ENCODE data around the gene SPIN1. TPM values are rescaled to one million over a fixed set of nuclear protein-coding genes. Genes with fewer than 3 reads are reported as not detected.

SPIN1 gene
- total and polyA plus RNA-seq, 2 of the 8 experiments (the other 6 are each of a cell fraction or from before 2014, with no cell fraction given): 69.9 to 139 TPM

GRCh38 chr9:88358723-88359122 lies 29.5 kb upstream of the SPIN1 start:
- no peak overlapping the region for H3K4me2 ChIP-seq (ENCODE audit: insufficient read depth in 1 of 2, low read depth in 2 of 2, low read length in 2 of 2)
- no peak overlapping the region for H2BK120ac ChIP-seq (replicated peaks; ENCODE audit: low read depth, low read length)
- H2AFZ ChIP-seq (ENCODE audit: low read length): no peak overlapping the region
- no peak overlapping the region for H3K56ac ChIP-seq (replicated peaks; ENCODE audit: insufficient read length, low read depth, low read length)
- no peak overlapping the region for H3K14ac ChIP-seq (ENCODE audit: insufficient read length)
- no peak overlapping the region for H3K4ac ChIP-seq (replicated peaks; ENCODE audit: insufficient read length, low read depth, low read length)
- H2BK20ac ChIP-seq (ENCODE audit: low read length): no peak overlapping the region
- no peak overlapping the region for H2BK15ac ChIP-seq (ENCODE audit: low read length)
- no peaks in the 10 kb centered on the region for H3K36me3 ChIP-seq (ENCODE audit: control insufficient read depth in 2 of 4, insufficient read depth in 4 of 4, low read length in 3 of 4)
- H4K8ac ChIP-seq (ENCODE audit: extremely low read depth, insufficient read depth, low read length): no peak overlapping the region
- no peaks in the 10 kb centered on the region for H3K79me2 ChIP-seq (ENCODE audit: control insufficient read depth in 1 of 2, insufficient read depth in 2 of 2, low read length in 2 of 2)
- H3K23me2 ChIP-seq (ENCODE audit: low read depth, low read length): no peaks in the 10 kb centered on the region
- H4K91ac ChIP-seq (replicated peaks; ENCODE audit: insufficient read length, low read length): no peak overlapping the region
- 97% methylated on average over 4 of the region's 4 CpGs; no CpG with 5 or more reads in 1 of the 2 experiments for WGBS, 2 experiments (ENCODE audit: extremely low coverage in 1 of 2, insufficient coverage in 1 of 2, insufficient read length in 1 of 2, insufficient replicate concordance in 2 of 2, low coverage in 1 of 2, low lambda C conversion rate in 2 of 2, missing lambda C conversion rate in 1 of 2)
- FAIRE-seq (no peak), DNase-seq (ENCODE audit: low read depth in 1 of 2, low spot score in 2 of 2) (no peak)
- peaks cover 0 to 3% (median 0%) of the 10 kb centered on the region in 4 experiments; a peak in 2 of 7 replicates for H3K4me1 ChIP-seq (replicated peaks in 1 of 4; ENCODE audit: control insufficient read depth in 3 of 4, insufficient read depth in 4 of 4, low read length in 3 of 4)
- H3K79me1 ChIP-seq (ENCODE audit: low read depth, low read length): no peaks in the 10 kb centered on the region
- no peak overlapping the region for H3K4me3 ChIP-seq (ENCODE audit: extremely low read depth in 1 of 4, insufficient read depth in 2 of 4, low read depth in 3 of 4, low read length in 4 of 4)
- ChIA-PET CTCF (ENCODE audit: partially characterized antibody) (no interaction called here), POLR2A (ENCODE audit: partially characterized antibody) (no interaction called here)
- no peak overlapping the region for H4K5ac ChIP-seq (ENCODE audit: insufficient read length, low read depth, low read length)
- H4K20me1 ChIP-seq (replicated peaks in 1 of 2; ENCODE audit: control insufficient read depth in 1 of 2, insufficient read depth in 2 of 2, low read length in 2 of 2): no peaks in the 10 kb centered on the region
- no peak overlapping the region for H3K23ac ChIP-seq (ENCODE audit: insufficient read length)
- H3K9me3 ChIP-seq (ENCODE audit: insufficient read depth in 2 of 2, low read depth in 1 of 2, low read length in 1 of 2): no peaks in the 10 kb centered on the region; a peak in 1 of 4 replicates
- H3K27me3 ChIP-seq (replicated peaks in 1 of 4; ENCODE audit: control insufficient read depth in 3 of 4, extremely low read depth in 1 of 4, insufficient read depth in 3 of 4, low read length in 3 of 4): no peaks in the 10 kb centered on the region
- H3K27ac ChIP-seq (ENCODE audit: low read depth, low read length): no peak overlapping the region
- no peak overlapping the region for H2BK12ac ChIP-seq (ENCODE audit: low read depth, low read length)
- H3K18ac ChIP-seq (ENCODE audit: extremely low read depth, low read length): no peak overlapping the region
- TF ChIP-seq ZNF274 (IDR thresholded peaks at IDR 0.05; ENCODE audit: borderline replicate concordance, extremely low read depth, low read length) (no peak), SIN3A (conservative IDR thresholded peaks at IDR 0.05 in 1 of 2, IDR thresholded peaks at IDR 0.05 in 1 of 2; ENCODE audit: low read depth in 1 of 2, low read length in 2 of 2) (no peak)
- H3K9ac ChIP-seq (replicated peaks in 1 of 4; ENCODE audit: extremely low read depth in 1 of 4, low read depth in 3 of 4, low read length in 3 of 4): no peak overlapping the region
- no peak overlapping the region for H2BK5ac ChIP-seq (ENCODE audit: low read depth, low read length)
- no peak overlapping the region for H2AK5ac ChIP-seq (ENCODE audit: low read depth, low read length)
